Neural cell (in vitro differentiated cells): ENCODE results near the gene TGFBR3. TPM values are rescaled to one million over a fixed set of nuclear protein-coding genes. Genes with fewer than 3 reads are reported as not detected.

ENCODE experiments used
- H2AFZ ChIP-seq: fragments of 200-600, 300-800 bp; sonication (generic), shearing (Covaris generic); 2 replicates; pipeline ENCODE4 v1.6.0; 2014; ENCODE audit warnings: low read depth, mild to moderate bottlenecking, antibody characterized with exemption, low read length, moderate library complexity
- H3F3A ChIP-seq: fragments of 200-600 bp; shearing (Covaris generic); 2 replicates; pipeline ENCODE4 v1.6.1; 2016; ENCODE audit warnings: mild to moderate bottlenecking, moderate library complexity, mixed read lengths, antibody characterized with exemption, low read length; ENCODE audit not compliant: insufficient read depth, poor library complexity, severe bottlenecking
- H3K27ac ChIP-seq: fragments of 200-600, 300-800 bp; sonication (generic), shearing (Covaris generic); 2 replicates; pipeline ENCODE4 v1.5.1; 2014; ENCODE audit warnings: mild to moderate bottlenecking, low read length, moderate library complexity
- H3K27me3 ChIP-seq: fragments of 300-800, 200-600 bp; sonication (generic), shearing (Covaris generic); 2 replicates; pipeline ENCODE4 v1.6.0; 2014; ENCODE audit warnings: mild to moderate bottlenecking, low read depth, low read length, moderate library complexity; ENCODE audit not compliant: insufficient read depth
- H3K36me3 ChIP-seq: fragments of 300-800, 200-600 bp; sonication (generic), shearing (Covaris generic); 2 replicates; pipeline ENCODE4 v1.5.1; 2014; ENCODE audit warnings: mild to moderate bottlenecking, antibody characterized with exemption, low read length, moderate library complexity; ENCODE audit not compliant: insufficient read depth
- H3K4me2 ChIP-seq: fragments of 300-800, 200-600 bp; sonication (generic), shearing (Covaris generic); 2 replicates; pipeline ENCODE4 v1.6.0; 2014; ENCODE audit warnings: mild to moderate bottlenecking, low read length
- H3K4me3 ChIP-seq: fragments of 300-800, 200-600 bp; sonication (generic), shearing (Covaris generic); 2 replicates; pipeline ENCODE4 v1.5.1; 2014; ENCODE audit warnings: mild to moderate bottlenecking, low read length, moderate library complexity
- H3K79me2 ChIP-seq: fragments of 200-600 bp; shearing (Covaris generic); replicated peaks from 2 replicates; pipeline ENCODE4 v1.6.0; 2014; ENCODE audit warnings: mild to moderate bottlenecking, low read length, moderate library complexity; ENCODE audit not compliant: insufficient read depth
- H3K9ac ChIP-seq: fragments of 300-800, 200-600 bp; sonication (generic), shearing (Covaris generic); 2 replicates; pipeline ENCODE4 v1.6.1; 2016; ENCODE audit warnings: mild to moderate bottlenecking, low read length, mixed read lengths
- H3K9me2 ChIP-seq: fragments of 200-600 bp; shearing (Covaris generic); 2 replicates; pipeline ENCODE4 v1.6.1; 2016; ENCODE audit warnings: mild to moderate bottlenecking, low read length, mixed read lengths; ENCODE audit not compliant: insufficient read depth
- H3K9me3 ChIP-seq: fragments of 200-600, 300-800 bp; sonication (generic), shearing (Covaris generic); 2 replicates; pipeline ENCODE4 v1.6.1; 2016; ENCODE audit warnings: mild to moderate bottlenecking, mixed run types, low read length, moderate library complexity, mixed read lengths
- H4K20me1 ChIP-seq: fragments of 200-600 bp; shearing (Covaris generic); 2 replicates; pipeline ENCODE4 v1.6.1; 2016; ENCODE audit warnings: mild to moderate bottlenecking, mixed run types; ENCODE audit not compliant: insufficient read depth
- EP300 ChIP-seq: fragments of 450-650 bp; conservative IDR thresholded peaks from 2 replicates; pipeline ENCODE4 v1.6.1; 2014; ENCODE audit warnings: antibody characterized with exemption, mild to moderate bottlenecking, moderate library complexity; ENCODE audit not compliant: poor library complexity, severe bottlenecking
- EZH2 ChIP-seq: fragments of 200-600, 300-800 bp; shearing (Covaris generic), sonication (generic); IDR thresholded peaks from 2 replicates; pipeline ENCODE4 v1.6.1; 2014; ENCODE audit warnings: antibody characterized with exemption, low read length, borderline replicate concordance, mild to moderate bottlenecking; ENCODE audit not compliant: insufficient read depth, poor library complexity, severe bottlenecking
- MXI1 ChIP-seq: fragments of 450-650 bp; conservative IDR thresholded peaks from 2 replicates; pipeline ENCODE4 v1.6.1; 2014; ENCODE audit warnings: antibody characterized with exemption, mild to moderate bottlenecking; ENCODE audit not compliant: poor library complexity, severe bottlenecking
- POLR2AphosphoS5 ChIP-seq: IDR thresholded peaks from 2 replicates; pipeline ENCODE4 v1.6.1; 2012
- RAD21 ChIP-seq: fragments of 450-650 bp; conservative IDR thresholded peaks from 2 replicates; pipeline ENCODE4 v1.6.1; 2014; ENCODE audit warnings: antibody characterized with exemption, mild to moderate bottlenecking, moderate library complexity
- REST ChIP-seq: IDR thresholded peaks from 2 replicates; pipeline ENCODE4 v1.6.1; 2012; ENCODE audit warnings: borderline replicate concordance
- SMC3 ChIP-seq: fragments of 450-650 bp; conservative IDR thresholded peaks from 2 replicates; pipeline ENCODE4 v1.6.1; 2014; ENCODE audit warnings: antibody characterized with exemption, mild to moderate bottlenecking, moderate library complexity; ENCODE audit not compliant: poor library complexity
- TAF1 ChIP-seq: IDR thresholded peaks from 2 replicates; pipeline ENCODE4 v1.6.1; 2012; ENCODE audit warnings: low read depth
- polyA plus RNA-seq: library from polyadenylated mRNA; depleted of rRNA; stranded (reverse); fragments of >200 nt; gene quantifications from 2 replicates; pipeline ENCODE4 v1.2.3, GENCODE V29; 2014
- TF ChIP-seq, protein P1 (sequence below): fragments of 450-650 bp; IDR thresholded peaks from 2 replicates; pipeline ENCODE4 v1.5.1; 2014; ENCODE audit warnings: antibody characterized with exemption, mild to moderate bottlenecking, moderate library complexity; ENCODE audit not compliant: poor library complexity, severe bottlenecking

TGFBR3 gene
- polyA plus RNA-seq, 1 donor from 2014 or later = 0.25 TPM

DNA sequence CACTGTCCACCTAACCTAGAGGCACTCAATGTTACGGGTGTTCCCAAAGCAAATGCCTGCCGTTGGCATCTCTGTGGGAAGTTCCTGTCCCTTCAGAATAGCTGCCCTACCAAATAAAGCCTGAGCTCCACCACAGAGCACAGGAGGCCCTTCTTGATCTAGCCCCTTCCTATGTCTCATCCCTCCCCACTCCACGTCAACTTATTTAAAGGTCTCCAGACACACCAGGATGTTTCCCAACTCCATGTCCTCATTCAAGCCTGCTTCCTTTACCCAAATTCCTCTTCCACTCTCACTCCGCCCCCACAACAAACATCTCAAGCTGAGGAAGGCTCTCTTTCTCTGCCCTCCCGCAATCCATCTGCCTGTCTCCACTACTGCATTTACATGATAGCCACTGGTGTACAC is 87.7 kb downstream of the TGFBR3 start:
- H3K79me2 ChIP-seq = no peaks in the 10 kb centered on the region
- H3K9ac ChIP-seq = no peak overlapping the region
- no peak overlapping the region for H3K4me2 ChIP-seq
- no peak overlapping the region for H3K4me3 ChIP-seq
- H3F3A ChIP-seq = no peaks in the 10 kb centered on the region
- TF ChIP-seq REST (no peak), EZH2 (no peak), TAF1 (no peak), MXI1 (no peak), EP300 (no peak), RAD21 (no peak), SMC3 (no peak), POLR2AphosphoS5 (no peak)
- TF ChIP-seq, protein P1, sequence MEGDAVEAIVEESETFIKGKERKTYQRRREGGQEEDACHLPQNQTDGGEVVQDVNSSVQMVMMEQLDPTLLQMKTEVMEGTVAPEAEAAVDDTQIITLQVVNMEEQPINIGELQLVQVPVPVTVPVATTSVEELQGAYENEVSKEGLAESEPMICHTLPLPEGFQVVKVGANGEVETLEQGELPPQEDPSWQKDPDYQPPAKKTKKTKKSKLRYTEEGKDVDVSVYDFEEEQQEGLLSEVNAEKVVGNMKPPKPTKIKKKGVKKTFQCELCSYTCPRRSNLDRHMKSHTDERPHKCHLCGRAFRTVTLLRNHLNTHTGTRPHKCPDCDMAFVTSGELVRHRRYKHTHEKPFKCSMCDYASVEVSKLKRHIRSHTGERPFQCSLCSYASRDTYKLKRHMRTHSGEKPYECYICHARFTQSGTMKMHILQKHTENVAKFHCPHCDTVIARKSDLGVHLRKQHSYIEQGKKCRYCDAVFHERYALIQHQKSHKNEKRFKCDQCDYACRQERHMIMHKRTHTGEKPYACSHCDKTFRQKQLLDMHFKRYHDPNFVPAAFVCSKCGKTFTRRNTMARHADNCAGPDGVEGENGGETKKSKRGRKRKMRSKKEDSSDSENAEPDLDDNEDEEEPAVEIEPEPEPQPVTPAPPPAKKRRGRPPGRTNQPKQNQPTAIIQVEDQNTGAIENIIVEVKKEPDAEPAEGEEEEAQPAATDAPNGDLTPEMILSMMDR = no peak
- no peaks in the 10 kb centered on the region for H3K36me3 ChIP-seq
- H3K27me3 ChIP-seq = no peaks in the 10 kb centered on the region
- no peaks in the 10 kb centered on the region for H4K20me1 ChIP-seq
- no peak overlapping the region for H3K27ac ChIP-seq
- H2AFZ ChIP-seq = no peak overlapping the region
- no peaks in the 10 kb centered on the region for H3K9me3 ChIP-seq
- H3K9me2 ChIP-seq = no peaks in the 10 kb centered on the region

- Histone ChIP-seq H3K79me2 (no peaks in the 10 kb centered on the region), H3K9me2 (no peaks in the 10 kb centered on the region), H3F3A (no peaks in the 10 kb centered on the region), H3K4me3 (no peak overlapping the region), H3K9ac (no peak overlapping the region), H3K36me3 (no peaks in the 10 kb centered on the region), H2AFZ (no peak overlapping the region), H3K27ac (no peak overlapping the region), H4K20me1 (no peaks in the 10 kb centered on the region), H3K4me2 (no peak overlapping the region), H3K27me3 (peaks cover 9% of the 10 kb centered on the region), H3K9me3 (no peaks in the 10 kb centered on the region)
- TF ChIP-seq TAF1 (no peak), EP300 (no peak), MXI1 (no peak), SMC3 (no peak), EZH2 (no peak), POLR2AphosphoS5 (no peak), REST (no peak), RAD21 (no peak)
- TF ChIP-seq, protein P1 = no peak
These were observed 88.8 kb downstream of the TGFBR3 start for GRCh38 chr1:91797164-91797563.
